Retinal pigment epithelial cell (primary cell): ENCODE measurements around the gene LETM1.

Source experiments
- DNase-seq: peaks from one replicate; pipeline ENCODE4 v3.0.0-alpha.2; 2010; ENCODE audit warnings: low read depth
- H3K4me3 ChIP-seq: 2 replicates; pipeline ENCODE4 v1.5.1; 2011; ENCODE audit warnings: mild to moderate bottlenecking, low read length, control low read depth, moderate library complexity
- CTCF ChIP-seq: conservative IDR thresholded peaks from 2 replicates; pipeline ENCODE4 v1.5.1; 2011; ENCODE audit warnings: low read depth, low read length, control low read depth, inconsistent platforms

The LETM1 gene

DNA sequence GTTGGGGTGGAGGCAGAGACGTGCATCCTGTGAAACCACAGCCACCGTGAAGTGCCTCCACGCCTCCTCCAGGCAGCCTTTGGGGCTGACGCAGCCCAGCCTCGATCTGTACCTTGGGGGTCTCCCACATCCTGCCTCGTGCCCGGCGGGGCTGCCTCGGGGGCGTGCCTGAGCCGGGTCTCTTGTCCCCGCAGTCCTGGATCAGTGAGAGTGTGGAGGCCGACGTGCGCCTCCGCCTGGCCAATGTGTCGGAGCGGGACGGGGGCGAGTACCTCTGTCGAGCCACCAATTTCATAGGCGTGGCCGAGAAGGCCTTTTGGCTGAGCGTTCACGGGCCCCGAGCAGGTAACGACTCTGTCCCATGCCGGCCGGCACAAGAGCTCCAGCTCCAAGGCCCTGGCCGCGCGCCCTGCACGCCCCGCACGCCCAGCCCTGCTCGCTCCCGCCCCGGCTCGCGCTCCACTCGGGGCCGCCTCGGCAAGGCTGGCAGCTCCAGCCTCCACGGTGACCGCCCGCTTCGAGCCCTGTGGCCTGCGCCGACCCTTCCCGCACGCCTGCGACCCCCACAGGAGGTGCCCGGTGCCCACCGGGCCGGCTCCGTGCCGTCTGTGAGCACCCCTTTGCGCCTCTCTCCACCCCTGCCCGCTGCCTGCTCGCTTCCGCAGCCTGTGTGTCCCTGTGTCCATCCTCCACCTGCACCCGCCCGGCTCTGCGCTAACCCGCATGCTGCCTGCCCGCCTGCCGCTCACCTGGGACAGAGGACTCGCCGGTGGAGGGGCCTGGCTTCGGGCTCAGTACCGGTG lies 53.0 kb downstream of the LETM1 start:
- no peak for TF ChIP-seq CTCF
- no peak for DNase-seq
- no peak overlapping the region for H3K4me3 ChIP-seq

- no peak for DNase-seq
- no peak for TF ChIP-seq CTCF
- no peak overlapping the region for H3K4me3 ChIP-seq
Measured at GRCh38 chr4:1802151-1802715, 53.7 kb downstream of the LETM1 start.

GRCh38 chr4:1801286-1801958 lies 54.5 kb downstream of the LETM1 start:
- no peak overlapping the region for H3K4me3 ChIP-seq
- no peak for TF ChIP-seq CTCF
- no peak for DNase-seq

GRCh38 chr4:1800805-1801204 lies 55.2 kb downstream of the LETM1 start:
- H3K4me3 ChIP-seq = no peak overlapping the region
- DNase-seq = no peak
- no peak for TF ChIP-seq CTCF

DNA sequence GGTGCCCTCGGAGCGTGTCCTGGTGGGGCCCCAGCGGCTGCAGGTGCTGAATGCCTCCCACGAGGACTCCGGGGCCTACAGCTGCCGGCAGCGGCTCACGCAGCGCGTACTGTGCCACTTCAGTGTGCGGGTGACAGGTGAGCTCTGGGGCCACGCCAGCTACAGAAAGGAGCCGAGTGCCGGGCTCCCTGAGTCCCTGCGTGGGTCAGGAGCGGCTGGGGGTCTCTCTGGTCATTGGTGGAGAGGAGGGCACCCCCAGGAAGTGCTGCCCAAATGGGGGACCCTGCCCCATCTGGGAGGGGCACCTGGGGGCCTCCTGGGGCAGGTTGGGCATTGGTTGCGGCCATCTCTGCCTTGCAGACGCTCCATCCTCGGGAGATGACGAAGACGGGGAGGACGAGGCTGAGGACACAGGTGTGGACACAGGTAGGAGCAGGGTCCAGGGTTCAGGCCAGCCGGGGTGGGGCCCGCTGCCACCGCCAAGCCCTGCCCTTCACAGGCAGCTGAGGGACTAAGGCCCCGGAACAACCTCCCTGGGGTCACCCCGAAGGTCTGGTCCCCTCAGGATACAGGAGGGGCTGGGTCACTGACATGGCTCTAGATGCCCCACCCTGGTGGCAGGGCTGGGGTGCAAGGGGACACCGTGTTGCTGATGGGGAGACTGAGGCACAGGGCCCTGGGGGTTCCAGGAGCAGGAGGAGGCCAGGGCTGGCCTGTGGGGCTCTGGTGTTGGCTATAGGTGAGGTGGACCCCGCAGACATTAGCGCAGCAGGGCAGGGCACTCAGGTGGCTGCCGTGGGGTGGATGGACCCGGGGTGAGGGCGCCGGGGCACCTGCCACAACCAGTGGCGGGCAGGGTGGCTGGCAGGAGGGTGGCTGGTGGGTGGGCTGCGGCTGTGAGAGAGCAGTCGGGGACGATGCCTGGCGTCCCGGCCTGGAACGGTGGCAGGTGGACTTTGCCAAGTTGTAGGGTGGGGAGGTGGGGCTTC lies 56.3 kb downstream of the LETM1 start:
- no peak overlapping the region for H3K4me3 ChIP-seq
- no peak for TF ChIP-seq CTCF
- DNase-seq = no peak

DNA sequence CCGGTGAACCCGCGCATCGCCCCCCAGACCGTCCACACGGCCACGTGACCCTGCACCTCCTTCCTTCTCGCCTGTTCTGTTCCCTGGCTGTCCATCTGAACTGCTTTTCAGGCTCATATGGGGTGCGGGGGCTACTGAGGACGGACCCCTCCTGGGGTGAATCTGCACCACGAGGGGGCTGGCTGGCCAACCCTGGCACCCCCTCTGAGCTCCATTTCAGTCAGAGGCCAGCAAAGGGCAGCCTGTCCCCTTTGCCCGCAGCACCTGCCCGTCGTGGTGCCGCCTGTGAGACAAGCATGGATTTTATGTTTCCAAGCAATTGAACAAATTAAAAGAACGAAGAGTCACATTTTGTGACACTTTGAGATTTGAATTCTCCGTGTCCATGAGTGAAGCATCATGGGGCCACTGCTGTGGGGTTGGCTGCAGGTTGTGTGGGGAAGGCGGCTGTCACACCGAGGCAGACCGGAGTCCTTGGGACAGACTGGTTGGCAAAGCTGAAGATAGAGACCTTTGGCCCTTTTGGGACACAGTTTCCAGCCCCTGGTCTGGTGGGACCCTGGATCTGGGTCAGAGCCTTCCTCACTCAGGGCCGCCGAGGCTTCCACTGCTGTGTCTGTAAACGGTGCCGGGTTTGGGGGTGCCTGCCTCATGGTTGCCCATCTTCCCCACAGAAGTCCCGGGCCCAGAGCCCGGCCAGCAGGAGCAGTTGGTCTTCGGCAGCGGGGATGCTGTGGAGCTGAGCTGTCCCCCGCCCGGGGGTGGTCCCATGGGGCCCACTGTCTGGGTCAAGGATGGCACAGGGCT lies 57.2 kb downstream of the LETM1 start:
- no peak overlapping the region for H3K4me3 ChIP-seq
- no peak for DNase-seq
- TF ChIP-seq CTCF = no peak
